K562 (cell line): ENCODE measurements around the gene KCNJ12. TPM values are rescaled to one million over a fixed set of nuclear protein-coding genes. Genes with fewer than 3 reads are reported as not detected.
"Not testable (repeated sequence)": the region's sequence is repeated elsewhere in the genome, so short reads cannot be mapped to it uniquely, and the experiment has no call there.

Experiments used
- ATAC-seq: fragments of 200-7000 bp; cut with Tn5 transposase; 3 replicates; pipeline ENCODE4 v1.9.1; 2020; ENCODE audit warnings: moderate library complexity
- BruUV-seq: library from RNA; stranded (reverse); fragments of 400-500 nt; replicated peaks from 2 replicates; lab custom pipeline; 2021; lab: Mats Ljungman, UMichigan
- CTCF ChIA-PET: fragments of 300-600 bp; formaldehyde crosslinking; extraction: SDS; loops from one replicate; lab custom pipeline; 2021; ENCODE audit warnings: low intra/inter-chr PET ratio; lab: Yijun Ruan, JAX
- POLR2A ChIA-PET: fragments of 300-600, 350-650 bp; sonication (Branson Sonifier 250); formaldehyde crosslinking; extraction: SDS; loops from one replicate; lab custom pipeline; 2021; ENCODE audit warnings: antibody characterized with exemption, inconsistent platforms; lab: Yijun Ruan, JAX
- DNase-seq, 4 experiments: peaks; one replicate each; pipeline versions ENCODE4 v3.0.0 to v3.0.0-alpha.2; 2011 to 2018; ENCODE audit warnings: low spot score in 3 of 4, mixed read lengths in 3 of 4; ENCODE audit errors: extremely low read depth in 1 of 4
- FAIRE-seq: peaks from 2 replicates; lab custom pipeline; 2011; peaks lifted over from hg19 to GRCh38; lab: Jason Lieb, UNC
- H2AFZ ChIP-seq: 2 replicates; pipeline ENCODE4 v1.6.0; 2011; ENCODE audit warnings: low read depth, low read length, control low read depth, inconsistent platforms
- H3K27ac ChIP-seq: fragments of 200-600 bp; 3 replicates; pipeline ENCODE4 v1.8.0; 2011; ENCODE audit warnings: low read depth, mild to moderate bottlenecking, control low read depth, inconsistent platforms, low read length, moderate library complexity, mixed read lengths; ENCODE audit errors: extremely low read depth
- H3K27me3 ChIP-seq, 2 experiments: fragments of 300-600 bp in 1 of 2; 2 replicates in 1 of 2; 3 replicates in 1 of 2; pipeline versions ENCODE4 v1.6.0 to v1.8.0; 2011; ENCODE audit warnings: inconsistent platforms in 2 of 2, low read length in 2 of 2, mild to moderate bottlenecking in 1 of 2, mixed read lengths in 1 of 2, moderate library complexity in 1 of 2; ENCODE audit not compliant: control insufficient read depth in 2 of 2, insufficient read depth in 2 of 2
- H3K36me3 ChIP-seq: fragments of 300-600 bp; 3 replicates; pipeline ENCODE4 v1.8.0; 2011; ENCODE audit warnings: mild to moderate bottlenecking, low read length, inconsistent platforms; ENCODE audit not compliant: control insufficient read depth, insufficient read depth
- H3K4me1 ChIP-seq, 2 experiments: fragments of 200-600 bp in 1 of 2; replicated peaks in 1 of 2; 2 replicates in 1 of 2; 3 replicates in 1 of 2; pipeline versions ENCODE4 v1.5.1 to v1.8.0; 2011; ENCODE audit warnings: inconsistent platforms in 2 of 2, low read length in 2 of 2, mild to moderate bottlenecking in 1 of 2, mixed read lengths in 1 of 2, moderate library complexity in 1 of 2; ENCODE audit not compliant: control insufficient read depth in 2 of 2, insufficient read depth in 2 of 2
- H3K4me2 ChIP-seq: 2 replicates; pipeline ENCODE4 v1.6.1; 2011; ENCODE audit warnings: low read length, control low read depth, inconsistent platforms, mixed read lengths; ENCODE audit not compliant: insufficient read depth
- H3K4me3 ChIP-seq: fragments of 200-600 bp; sonication (generic), shearing (Covaris generic); 2 replicates; pipeline ENCODE4 v1.5.1; 2016; ENCODE audit warnings: control low read depth, inconsistent platforms
- H3K79me2 ChIP-seq: fragments of 200-600 bp; 3 replicates; pipeline ENCODE4 v1.8.0; 2011; ENCODE audit warnings: low read length, inconsistent platforms; ENCODE audit not compliant: control insufficient read depth, insufficient read depth
- H3K9ac ChIP-seq, 2 experiments: 2 replicates each; pipeline versions ENCODE4 v1.6.0 to v1.6.1; 2011; ENCODE audit warnings: low read depth in 2 of 2, low read length in 2 of 2, control low read depth in 1 of 2, inconsistent platforms in 1 of 2, mild to moderate bottlenecking in 1 of 2, mixed read lengths in 1 of 2; ENCODE audit not compliant: insufficient read depth in 1 of 2
- H3K9me1 ChIP-seq: one replicate; pipeline ENCODE4 v1.6.0; 2011; ENCODE audit warnings: inconsistent platforms, mild to moderate bottlenecking, low read length, moderate library complexity; ENCODE audit not compliant: control insufficient read depth, insufficient read depth
- H3K9me3 ChIP-seq: replicated peaks from 2 replicates; pipeline ENCODE4 v1.5.1; 2011; ENCODE audit warnings: low read depth, low read length, inconsistent platforms; ENCODE audit not compliant: control insufficient read depth, insufficient read depth
- H4K20me1 ChIP-seq: replicated peaks from 2 replicates; pipeline ENCODE4 v1.6.1; 2011; ENCODE audit warnings: low read length, inconsistent platforms, mixed read lengths; ENCODE audit not compliant: control insufficient read depth, insufficient read depth
- WGBS: fragments of 100-300 bp; shearing (Covaris generic); methylation state at CpG from one replicate; pipeline ENCODE4 v1.1.6; 2016; ENCODE audit warnings: low coverage, mixed read lengths; ENCODE audit not compliant: insufficient coverage; ENCODE audit errors: missing lambda C conversion rate; 5-methylcytosine and 5-hydroxymethylcytosine counted together
- in situ Hi-C: fragments of 300-500 bp; cut with MboI; formaldehyde crosslinking; loops from 4 replicates; pipeline ENCODE4 v1.15.0; 2018; ENCODE audit warnings: inconsistent platforms, mixed read lengths
- intact Hi-C: fragments of 100-400 bp; cut with micrococcal nuclease; formaldehyde crosslinking; loops from 2 replicates; pipeline ENCODE4 v1.14.2; 2022
- polyA plus RNA-seq, 8 experiments: library from polyadenylated mRNA; depleted of rRNA in 4 of 8; stranded (reverse) in 5 of 8; unstranded in 3 of 8; fragments of >200 nt; fragmentation: Nextera tagmentation in 2 of 8; fragmentation: Illumina TruSeq in 1 of 8; extraction: Ambion mirVana in 2 of 8; extraction: Trizol in 1 of 8; gene quantifications; 2 replicates each; pipeline versions ENCODE4 v1.2.1 to v1.2.3, GENCODE V29; 2011 to 2014; ENCODE audit warnings: inconsistent platforms in 1 of 8, missing spikeins in 1 of 8
- total RNA-seq, 7 experiments: library from RNA; depleted of rRNA in 6 of 7; stranded (reverse); fragments of >200 nt in 6 of 7; fragmentation: Illumina TruSeq in 2 of 7; extraction: Trizol in 2 of 7; gene quantifications; 2 replicates each; pipeline versions ENCODE4 v1.2.1 to v1.2.3, GENCODE V29; 2011 to 2021; ENCODE audit warnings: low replicate concordance in 1 of 7

The KCNJ12 gene
- total and polyA plus RNA-seq, 9 of the 15 experiments (the other 6 are each of a cell fraction or from before 2014, with no cell fraction given) = 0.02 TPM; not detected in 8

- H3K79me2 ChIP-seq, H3K9me1 ChIP-seq, DNase-seq, ATAC-seq, intact Hi-C loops, FAIRE-seq, H3K9ac ChIP-seq, CTCF ChIA-PET, in situ Hi-C loops, POLR2A ChIA-PET, H3K4me3 ChIP-seq, H3K4me2 ChIP-seq, H4K20me1 ChIP-seq, H3K36me3 ChIP-seq, BruUV-seq, H3K27ac ChIP-seq, H3K4me1 ChIP-seq, H3K27me3 ChIP-seq, H3K9me3 ChIP-seq, H2AFZ ChIP-seq: not testable (repeated sequence)
- WGBS = 6% methylated on average over 2 of the region's 5 CpGs
Observed at GRCh38 chr17:21429921-21430628, 53.9 kb downstream of the KCNJ12 start.

GRCh38 chr17:21433971-21434370, 57.8 kb downstream of the KCNJ12 start:
- CTCF ChIA-PET = interaction anchor here (0.5 kb wide), 1 partner anchor 412 kb away, joined by 3 read pairs; no protein-coding TSS in a partner anchor
- in situ Hi-C loops, POLR2A ChIA-PET, H3K27ac ChIP-seq, H2AFZ ChIP-seq, FAIRE-seq, H3K36me3 ChIP-seq, intact Hi-C loops, H3K4me3 ChIP-seq, BruUV-seq, H3K9ac ChIP-seq, H3K4me2 ChIP-seq, H4K20me1 ChIP-seq, H3K79me2 ChIP-seq, H3K9me1 ChIP-seq, ATAC-seq, H3K9me3 ChIP-seq, H3K27me3 ChIP-seq, H3K4me1 ChIP-seq, DNase-seq: not testable (repeated sequence)
- 3% methylated on average over 5 of the region's 5 CpGs for WGBS

GRCh38 chr17:21434976-21435375, 58.8 kb downstream of the KCNJ12 start:
- CTCF ChIA-PET, intact Hi-C loops, POLR2A ChIA-PET, BruUV-seq, H3K4me2 ChIP-seq, H2AFZ ChIP-seq, H3K79me2 ChIP-seq, H3K9me3 ChIP-seq, H3K36me3 ChIP-seq, H4K20me1 ChIP-seq, FAIRE-seq, H3K4me3 ChIP-seq, H3K4me1 ChIP-seq, in situ Hi-C loops, H3K27me3 ChIP-seq, H3K9me1 ChIP-seq, H3K27ac ChIP-seq, DNase-seq, ATAC-seq, H3K9ac ChIP-seq: not testable (repeated sequence)
- WGBS = 0% methylated on average over 2 of the region's 2 CpGs

- intact Hi-C loops, BruUV-seq, H3K4me1 ChIP-seq, H3K9me3 ChIP-seq, FAIRE-seq, H3K79me2 ChIP-seq, POLR2A ChIA-PET, H3K27ac ChIP-seq, H3K36me3 ChIP-seq, H3K4me2 ChIP-seq, CTCF ChIA-PET, H3K4me3 ChIP-seq, DNase-seq, H3K9me1 ChIP-seq, H3K27me3 ChIP-seq, H3K9ac ChIP-seq, H2AFZ ChIP-seq, in situ Hi-C loops, H4K20me1 ChIP-seq, ATAC-seq: not testable (repeated sequence)
- 0% methylated on average over 4 of the region's 7 CpGs for WGBS
Observed at GRCh38 chr17:21436481-21436880, 60.3 kb downstream of the KCNJ12 start.
